ENCODE results near the gene ARL13B.

The ARL13B gene

DNA sequence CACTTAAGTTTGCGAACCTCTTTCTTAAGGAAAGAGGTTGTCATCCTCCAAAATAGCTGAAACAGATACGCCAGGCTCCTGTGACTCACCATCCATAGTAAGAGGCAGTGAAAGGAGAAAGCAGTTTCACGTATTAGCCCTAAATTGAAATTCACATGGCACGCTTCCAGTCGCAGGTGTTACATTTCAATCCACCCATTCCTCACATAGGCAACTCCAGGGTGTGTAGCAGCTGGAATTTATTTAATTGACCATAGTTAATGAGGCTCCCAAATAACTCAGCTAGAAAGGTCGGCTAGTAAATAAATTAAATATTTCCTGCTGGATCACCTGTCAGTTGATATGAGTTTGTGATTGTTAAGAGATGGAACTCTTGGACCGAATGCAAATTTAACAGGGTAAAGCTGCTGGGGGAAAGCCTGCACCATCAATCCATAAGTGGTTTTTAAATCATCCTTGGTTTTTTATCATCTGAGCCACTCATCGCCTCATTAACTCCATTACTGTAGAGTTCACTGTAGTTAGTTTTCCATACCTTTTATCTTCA is 102.5 kb downstream of the ARL13B start:
- H3K4me3 ChIP-seq (ENCODE audit: low read depth, low read length) = no peak overlapping the region
- ChIA-PET POLR2A (no interaction called here), CTCF (interaction anchor here (4.9 kb wide), 1 partner anchor 13 kb away, joined by 28 read pairs; no protein-coding TSS in a partner anchor)
- no peak for DNase-seq (ENCODE audit: low read depth, low spot score)
- TF ChIP-seq, protein P1, sequence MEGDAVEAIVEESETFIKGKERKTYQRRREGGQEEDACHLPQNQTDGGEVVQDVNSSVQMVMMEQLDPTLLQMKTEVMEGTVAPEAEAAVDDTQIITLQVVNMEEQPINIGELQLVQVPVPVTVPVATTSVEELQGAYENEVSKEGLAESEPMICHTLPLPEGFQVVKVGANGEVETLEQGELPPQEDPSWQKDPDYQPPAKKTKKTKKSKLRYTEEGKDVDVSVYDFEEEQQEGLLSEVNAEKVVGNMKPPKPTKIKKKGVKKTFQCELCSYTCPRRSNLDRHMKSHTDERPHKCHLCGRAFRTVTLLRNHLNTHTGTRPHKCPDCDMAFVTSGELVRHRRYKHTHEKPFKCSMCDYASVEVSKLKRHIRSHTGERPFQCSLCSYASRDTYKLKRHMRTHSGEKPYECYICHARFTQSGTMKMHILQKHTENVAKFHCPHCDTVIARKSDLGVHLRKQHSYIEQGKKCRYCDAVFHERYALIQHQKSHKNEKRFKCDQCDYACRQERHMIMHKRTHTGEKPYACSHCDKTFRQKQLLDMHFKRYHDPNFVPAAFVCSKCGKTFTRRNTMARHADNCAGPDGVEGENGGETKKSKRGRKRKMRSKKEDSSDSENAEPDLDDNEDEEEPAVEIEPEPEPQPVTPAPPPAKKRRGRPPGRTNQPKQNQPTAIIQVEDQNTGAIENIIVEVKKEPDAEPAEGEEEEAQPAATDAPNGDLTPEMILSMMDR (IDR thresholded peaks at IDR 0.05; ENCODE audit: insufficient read depth, low read length, missing control alignments) = no peak

DNA sequence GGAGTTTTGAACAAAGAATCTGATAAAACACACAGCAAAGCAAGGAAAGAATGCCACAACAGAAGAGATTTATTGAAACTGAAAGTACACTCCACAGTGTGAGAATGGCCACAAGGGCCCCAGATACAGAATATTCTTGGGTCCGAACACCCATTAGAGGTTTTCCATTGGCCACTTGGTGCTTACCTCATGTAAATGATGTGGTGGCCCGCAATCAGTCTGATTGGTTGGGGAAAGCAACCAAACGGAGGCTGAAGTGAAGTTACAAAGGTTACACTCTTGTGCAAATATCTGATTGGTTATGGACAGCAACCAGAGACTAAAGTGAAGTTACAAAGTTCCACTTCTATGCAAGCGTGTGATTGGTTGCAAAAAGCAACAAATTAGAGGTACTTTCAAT is 103.3 kb downstream of the ARL13B start:
- H3K4me3 ChIP-seq (ENCODE audit: low read depth, low read length) = no peak overlapping the region
- no peak for DNase-seq (ENCODE audit: low read depth, low spot score)
- POLR2A ChIA-PET = no interaction called here
- CTCF ChIA-PET = interaction anchor here (4.9 kb wide), 1 partner anchor 14 kb away, joined by 28 read pairs; no protein-coding TSS in a partner anchor
- TF ChIP-seq, protein P1 (IDR thresholded peaks at IDR 0.05; ENCODE audit: insufficient read depth, low read length, missing control alignments) = no peak

DNA sequence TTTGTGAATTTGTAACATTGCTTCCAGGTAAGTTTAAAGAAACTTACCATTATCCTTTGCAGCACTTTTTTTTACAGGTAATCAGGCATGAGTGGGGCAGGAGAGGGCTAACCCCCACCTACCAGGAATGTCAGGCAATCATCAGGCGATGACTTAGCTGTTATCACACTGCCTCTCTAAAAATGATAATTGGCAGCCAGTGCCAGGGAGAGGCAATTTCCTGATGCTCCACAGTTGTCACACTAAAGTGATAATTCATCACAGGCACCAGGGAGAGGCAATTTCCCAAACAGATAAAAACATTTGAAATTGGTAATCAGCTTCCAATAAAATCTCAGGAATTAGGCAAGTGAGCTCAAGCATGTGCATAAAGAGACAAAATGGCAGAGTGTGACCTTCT is 109.2 kb downstream of the ARL13B start:
- DNase-seq (ENCODE audit: low read depth, low spot score) = no peak
- CTCF ChIA-PET = interaction anchor here (0.8 to 1.3 kb wide), 2 partner anchors 20 to 160 kb away, joined by 3 to 5 read pairs; no protein-coding TSS in a partner anchor
- POLR2A ChIA-PET = no interaction called here
- H3K4me3 ChIP-seq (ENCODE audit: low read depth, low read length) = no peak overlapping the region
- TF ChIP-seq, protein P1 (IDR thresholded peaks at IDR 0.05; ENCODE audit: insufficient read depth, low read length, missing control alignments) = no peak

DNA sequence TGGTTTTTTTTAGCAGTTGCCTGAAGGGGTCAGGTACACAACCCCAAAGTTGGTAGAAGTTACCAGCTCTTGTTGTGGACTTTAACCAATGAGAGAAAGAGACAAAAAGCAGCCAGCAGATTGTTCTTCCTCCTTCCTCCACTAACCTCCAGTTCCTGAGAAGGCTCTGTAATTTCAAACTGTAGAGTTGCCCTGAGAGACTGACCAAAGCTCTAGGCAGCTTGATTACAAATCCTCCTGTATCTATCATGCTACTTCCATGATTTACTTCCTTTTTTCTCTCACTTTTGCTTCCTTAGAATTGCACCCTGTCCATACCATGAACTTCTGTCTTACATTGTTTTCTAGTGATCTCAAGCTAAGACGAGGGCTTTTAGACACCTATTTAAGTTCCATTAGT is 112.1 kb downstream of the ARL13B start:
- CTCF ChIA-PET = interaction anchor here (1.9 kb wide), 1 partner anchor 10 kb away, joined by 7 read pairs; no protein-coding TSS in a partner anchor
- TF ChIP-seq, protein P1 (IDR thresholded peaks at IDR 0.05; ENCODE audit: insufficient read depth, low read length, missing control alignments) = no peak
- no peak for DNase-seq (ENCODE audit: low read depth, low spot score)
- H3K4me3 ChIP-seq (ENCODE audit: low read depth, low read length) = no peak overlapping the region
- POLR2A ChIA-PET = no interaction called here

DNA sequence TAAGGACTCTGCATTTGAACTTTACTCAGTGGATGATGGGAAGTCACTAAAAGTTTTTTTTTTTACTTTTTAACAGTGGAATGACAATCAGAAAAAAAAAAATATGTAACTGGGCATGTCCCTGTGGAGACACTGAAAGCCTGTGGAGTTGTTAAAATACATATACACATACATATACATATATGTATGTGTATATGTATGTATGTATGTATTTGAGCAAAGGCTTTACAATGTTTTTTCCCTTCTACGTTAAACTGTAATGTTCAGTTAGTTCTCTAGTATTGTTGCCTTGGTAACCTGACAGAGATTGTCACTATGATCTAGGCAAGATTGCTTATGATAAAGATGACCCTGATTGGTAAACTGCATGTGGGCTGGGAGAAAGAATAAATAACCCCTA is 113.2 kb downstream of the ARL13B start:
- POLR2A ChIA-PET = no interaction called here
- TF ChIP-seq, protein P1 (IDR thresholded peaks at IDR 0.05; ENCODE audit: insufficient read depth, low read length, missing control alignments) = no peak
- CTCF ChIA-PET = no interaction called here

GRCh38 chr3:94095111-94095510 is 115.2 kb downstream of the ARL13B start:
- ChIA-PET POLR2A (no interaction called here), CTCF (no interaction called here)
- no peak overlapping the region for H3K4me3 ChIP-seq (ENCODE audit: low read depth, low read length)
- TF ChIP-seq, protein P1 (IDR thresholded peaks at IDR 0.05; ENCODE audit: insufficient read depth, low read length, missing control alignments) = no peak
- no peak for DNase-seq (ENCODE audit: low read depth, low spot score)

More for the DNA sequence above, 113.2 kb downstream of the ARL13B start:
- no peak for DNase-seq (ENCODE audit: low read depth, low spot score)
- H3K4me3 ChIP-seq (ENCODE audit: low read depth, low read length) = no peak overlapping the region

Measured in AG04449 (cell line).